HEK293T (cell line): Measurements from ENCODE around the gene CTIF.

Experiments
- CTCF ChIA-PET: fragments of 350-600 bp; formaldehyde crosslinking; extraction: SDS; loops from one replicate; lab custom pipeline; 2021; ENCODE audit warnings: antibody characterized with exemption, inconsistent platforms; lab: Yijun Ruan, JAX
- POLR2A ChIA-PET: fragments of 350-600 bp; formaldehyde crosslinking; extraction: SDS; loops from one replicate; lab custom pipeline; 2020; ENCODE audit warnings: antibody characterized with exemption, inconsistent platforms; lab: Yijun Ruan, JAX
- DNase-seq: peaks from one replicate; pipeline ENCODE4 v3.0.0; 2012; ENCODE audit warnings: mixed read lengths; ENCODE audit errors: extremely low spot score
- ARNT ChIP-seq: fragments of 450-650 bp; IDR thresholded peaks from 2 replicates; pipeline ENCODE4 v1.6.1; 2017; ENCODE audit warnings: mild to moderate bottlenecking
- BHLHE40 ChIP-seq: fragments of 450-650 bp; IDR thresholded peaks from 2 replicates; pipeline ENCODE4 v1.6.1; 2016; ENCODE audit warnings: mild to moderate bottlenecking, moderate library complexity, borderline replicate concordance
- CTBP1 ChIP-seq: fragments of 450-650 bp; IDR thresholded peaks from 2 replicates; pipeline ENCODE4 v1.6.1; 2016; ENCODE audit warnings: borderline replicate concordance
- ELF4 ChIP-seq: fragments of 450-650 bp; IDR thresholded peaks from 2 replicates; pipeline ENCODE4 v1.6.1; 2017; ENCODE audit warnings: antibody characterized with exemption
- FOXA1 ChIP-seq: fragments of 450-650 bp; IDR thresholded peaks from 2 replicates; pipeline ENCODE4 v1.6.1; 2016; ENCODE audit warnings: mild to moderate bottlenecking
- FOXK2 ChIP-seq: fragments of 450-650 bp; IDR thresholded peaks from 2 replicates; pipeline ENCODE4 v1.6.1; 2016; ENCODE audit warnings: mild to moderate bottlenecking
- FOXM1 ChIP-seq: fragments of 450-650 bp; IDR thresholded peaks from 2 replicates; pipeline ENCODE4 v1.6.1; 2017; ENCODE audit warnings: mild to moderate bottlenecking, borderline replicate concordance
- HDGF ChIP-seq: fragments of 450-650 bp; IDR thresholded peaks from 2 replicates; pipeline ENCODE4 v1.6.1; 2017; ENCODE audit warnings: antibody characterized with exemption, borderline replicate concordance
- L3MBTL2 ChIP-seq: fragments of 450-650 bp; conservative IDR thresholded peaks from 2 replicates; pipeline ENCODE4 v1.6.1; 2016; ENCODE audit warnings: mild to moderate bottlenecking
- LEF1 ChIP-seq: fragments of 450-650 bp; IDR thresholded peaks from 2 replicates; pipeline ENCODE4 v1.6.1; 2017; ENCODE audit warnings: mild to moderate bottlenecking, borderline replicate concordance
- NFRKB ChIP-seq: fragments of 450-650 bp; IDR thresholded peaks from 2 replicates; pipeline ENCODE4 v1.6.1; 2016; ENCODE audit warnings: mild to moderate bottlenecking, moderate library complexity
- SP1 ChIP-seq: fragments of 450-650 bp; IDR thresholded peaks from 2 replicates; pipeline ENCODE4 v1.6.1; 2017
- SUZ12 ChIP-seq: fragments of 450-650 bp; IDR thresholded peaks from 2 replicates; pipeline ENCODE4 v1.6.1; 2016; ENCODE audit warnings: mild to moderate bottlenecking
- TARDBP ChIP-seq: fragments of 450-650 bp; IDR thresholded peaks from 2 replicates; pipeline ENCODE4 v1.6.1; 2016
- ZNF384 ChIP-seq: fragments of 450-650 bp; IDR thresholded peaks from 2 replicates; pipeline ENCODE4 v1.6.1; 2016
- TF ChIP-seq, protein P1 (sequence below): fragments of 450-650 bp; IDR thresholded peaks from 2 replicates; pipeline ENCODE4 v1.6.1; 2016

Gene CTIF

GRCh38 chr18:48544661-48545415 is 6.0 kb downstream of the CTIF start:
- POLR2A ChIA-PET, result no interaction called here
- CTCF ChIA-PET, result interaction anchor here (0.5 kb wide), 1 partner anchor 32 kb away, joined by 4 read pairs; no protein-coding TSS in a partner anchor
- TF ChIP-seq ARNT (no peak), NFRKB (no peak), FOXK2 (no peak), SP1 (no peak), SUZ12 (no peak), FOXA1 (no peak), FOXM1 (no peak), TARDBP (no peak), ZNF384 (no peak), BHLHE40 (no peak), ELF4 (no peak)
- TF ChIP-seq, protein P1, sequence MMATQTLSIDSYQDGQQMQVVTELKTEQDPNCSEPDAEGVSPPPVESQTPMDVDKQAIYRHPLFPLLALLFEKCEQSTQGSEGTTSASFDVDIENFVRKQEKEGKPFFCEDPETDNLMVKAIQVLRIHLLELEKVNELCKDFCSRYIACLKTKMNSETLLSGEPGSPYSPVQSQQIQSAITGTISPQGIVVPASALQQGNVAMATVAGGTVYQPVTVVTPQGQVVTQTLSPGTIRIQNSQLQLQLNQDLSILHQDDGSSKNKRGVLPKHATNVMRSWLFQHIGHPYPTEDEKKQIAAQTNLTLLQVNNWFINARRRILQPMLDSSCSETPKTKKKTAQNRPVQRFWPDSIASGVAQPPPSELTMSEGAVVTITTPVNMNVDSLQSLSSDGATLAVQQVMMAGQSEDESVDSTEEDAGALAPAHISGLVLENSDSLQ, result no peak
- DNase-seq, result no peak

DNA sequence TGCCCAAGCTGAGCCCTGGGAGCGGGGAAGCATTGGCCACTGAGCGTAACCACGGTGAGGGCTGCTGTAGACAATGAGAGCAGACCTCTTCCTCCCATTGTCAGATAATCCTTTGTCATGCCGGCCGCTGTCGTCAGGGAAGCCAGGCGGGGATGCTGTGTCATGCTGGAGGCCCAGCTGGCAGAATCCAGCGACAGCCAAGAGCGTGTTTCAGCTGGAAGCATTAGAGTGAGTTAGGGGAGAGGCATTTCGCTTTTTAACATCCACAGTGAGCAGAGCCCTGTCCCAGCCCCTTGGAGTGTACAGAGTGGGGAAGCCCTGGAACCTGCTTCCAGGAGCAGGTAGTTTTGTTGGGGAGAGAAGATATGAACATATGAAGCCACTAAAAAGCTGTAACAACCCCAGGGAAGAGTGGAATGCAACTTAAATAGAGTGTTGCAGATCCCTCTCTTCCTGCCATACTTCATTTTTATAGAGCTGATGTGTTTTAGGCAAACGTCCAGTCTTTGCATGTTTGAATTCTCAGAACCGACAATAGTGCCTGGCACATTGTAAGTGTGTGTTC is 7.0 kb downstream of the CTIF start:
- DNase-seq, result no peak
- CTCF ChIA-PET, result no interaction called here
- POLR2A ChIA-PET, result no interaction called here
- TF ChIP-seq LEF1 (no peak), FOXA1 (no peak), SP1 (no peak), NFRKB (no peak), FOXK2 (no peak), TARDBP (no peak), ZNF384 (no peak), CTBP1 (no peak)

DNA sequence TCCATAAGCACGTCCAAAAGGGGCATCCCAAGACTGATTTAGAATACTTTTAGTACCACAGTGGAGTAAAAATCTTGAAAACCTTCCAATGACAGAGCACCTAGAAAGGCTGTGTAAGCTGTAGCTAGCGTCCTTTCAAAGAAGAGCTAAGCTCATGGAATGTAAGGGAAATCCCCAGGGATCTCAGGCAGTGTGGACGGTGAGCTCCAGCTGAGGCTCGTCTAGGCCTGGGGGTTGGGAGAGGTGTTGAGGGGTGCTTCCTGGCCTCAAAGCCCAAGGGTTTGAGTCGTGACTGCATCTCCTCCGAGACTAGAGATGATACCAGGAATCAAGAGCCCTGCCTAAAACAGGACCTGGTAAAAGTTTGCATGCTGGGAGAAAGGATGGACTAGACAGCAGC is 7.6 kb downstream of the CTIF start:
- CTCF ChIA-PET, result interaction anchor here (0.6 kb wide), 1 partner anchor 858 kb away, joined by 3 read pairs; no protein-coding TSS in a partner anchor
- TF ChIP-seq L3MBTL2 (no peak), FOXA1 (no peak), SUZ12 (no peak), BHLHE40 (no peak), FOXM1 (no peak), ELF4 (no peak), TARDBP (no peak), NFRKB (no peak), SP1 (no peak), LEF1 (no peak), ARNT (no peak), FOXK2 (no peak), CTBP1 (no peak)
- TF ChIP-seq, protein P1, result no peak
- no peak for DNase-seq
- POLR2A ChIA-PET, result no interaction called here

- TF ChIP-seq, protein P1, result no peak
- no peak for TF ChIP-seq NFRKB
- no peak for TF ChIP-seq HDGF
- no peak for TF ChIP-seq TARDBP
- TF ChIP-seq SUZ12, result no peak
- TF ChIP-seq FOXA1, result no peak
- TF ChIP-seq L3MBTL2, result no peak
- no peak for TF ChIP-seq SP1
- TF ChIP-seq BHLHE40, result no peak
- TF ChIP-seq FOXM1, result no peak
- TF ChIP-seq ZNF384, result no peak
- TF ChIP-seq LEF1, result no peak
- no peak for TF ChIP-seq CTBP1
- no peak for TF ChIP-seq ARNT
- no peak for TF ChIP-seq ELF4
- no peak for TF ChIP-seq FOXK2
- DNase-seq, result no peak
- CTCF ChIA-PET, result interaction anchor here (0.8 to 1.0 kb wide), 2 partner anchors 9 to 93 kb away, joined by 3 read pairs; no protein-coding TSS in a partner anchor
- POLR2A ChIA-PET, result interaction anchor here (1.2 kb wide), 1 partner anchor 8 kb away, joined by 3 read pairs; no protein-coding TSS in a partner anchor
Measured at GRCh38 chr18:48547531-48547981, 8.7 kb downstream of the CTIF start.

DNA sequence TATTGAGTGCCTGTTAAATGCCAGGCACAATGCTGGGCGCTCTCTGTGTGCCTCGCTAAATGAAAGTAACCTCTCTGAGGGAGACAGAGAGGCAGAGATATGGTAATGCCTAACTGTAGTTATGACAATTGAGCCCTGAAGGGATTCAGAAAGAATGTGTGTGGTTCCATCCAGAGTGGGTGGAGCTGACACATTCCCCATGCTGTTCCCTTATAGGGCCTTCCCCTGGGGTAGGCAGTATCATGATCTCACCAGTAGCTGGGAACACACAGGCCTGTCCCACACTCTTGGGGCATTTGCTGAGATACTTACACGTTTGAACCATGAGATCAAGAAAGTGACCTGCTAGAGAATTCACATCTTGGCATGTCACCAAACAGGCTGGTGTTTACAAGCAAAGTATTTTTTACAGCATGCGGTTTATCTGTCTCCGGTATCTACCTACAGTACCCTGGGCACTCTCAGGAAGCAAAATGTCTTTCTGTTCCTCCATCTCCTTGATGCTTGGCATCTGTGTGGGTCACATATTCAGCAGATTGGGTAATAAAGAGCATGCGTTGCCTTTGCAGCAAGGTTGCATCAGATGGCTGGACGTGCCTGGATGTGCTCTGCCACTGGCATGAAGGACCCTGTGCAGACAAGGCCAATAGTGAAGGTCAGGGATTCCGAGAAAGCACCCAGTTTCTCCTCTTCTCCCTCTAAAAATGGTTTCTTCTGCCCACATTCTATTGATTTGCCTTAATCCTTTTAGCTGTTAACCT is 9.4 kb downstream of the CTIF start:
- ChIA-PET CTCF (interaction anchor here (0.8 to 1.0 kb wide), 2 partner anchors 9 to 92 kb away, joined by 3 read pairs; no protein-coding TSS in a partner anchor), POLR2A (interaction anchor here (1.2 kb wide), 1 partner anchor 8 kb away, joined by 3 read pairs; no protein-coding TSS in a partner anchor)
- TF ChIP-seq ZNF384 (no peak), ELF4 (no peak), LEF1 (no peak), ARNT (no peak), NFRKB (no peak), SP1 (no peak), FOXK2 (no peak), BHLHE40 (no peak), FOXM1 (no peak), TARDBP (no peak)
- DNase-seq, result peak; percentile 10
